Islet of Langerhans (tissue), 1 donor: Measurements from ENCODE around the gene FAM131C.
A peak's percentile ranks its signal among the peaks of the same experiment; 100 is the strongest.
"Not testable (repeated sequence)": the region's sequence is repeated elsewhere in the genome, so short reads cannot be mapped to it uniquely, and the experiment has no call there.

Experiments
- FAIRE-seq: peaks from one replicate; lab custom pipeline; 2011; peaks lifted over from hg19 to GRCh38; lab: Jason Lieb, UNC

FAM131C gene

GRCh38 chr1:16076031-16076864 is 2.8 kb upstream of the FAM131C start:
- FAIRE-seq = no peak

GRCh38 chr1:16075337-16076030 is 2.0 kb upstream of the FAM131C start:
- FAIRE-seq = no peak

- FAIRE-seq = no peak
These were observed 766 bp upstream of the FAM131C start for GRCh38 chr1:16074217-16074616.

- FAIRE-seq = no peak
These were observed 601 bp downstream of the FAM131C start for GRCh38 chr1:16072616-16073484.

GRCh38 chr1:16072095-16072494 is 1.4 kb downstream of the FAM131C start:
- no peak for FAIRE-seq

- FAIRE-seq = no peak
These were observed 1.8 kb downstream of the FAM131C start for GRCh38 chr1:16071614-16072013.

GRCh38 chr1:16070640-16071355 is 2.7 kb downstream of the FAM131C start:
- FAIRE-seq = no peak

GRCh38 chr1:16068356-16069270 is 4.8 kb downstream of the FAM131C start:
- no peak for FAIRE-seq

GRCh38 chr1:16067933-16068332 is 5.5 kb downstream of the FAM131C start:
- no peak for FAIRE-seq

GRCh38 chr1:16067127-16067768 is 6.2 kb downstream of the FAM131C start:
- FAIRE-seq = peak; percentile 93

GRCh38 chr1:16066245-16066644 is 7.2 kb downstream of the FAM131C start:
- FAIRE-seq = no peak

GRCh38 chr1:16065269-16065576 is 8.2 kb downstream of the FAM131C start:
- no peak for FAIRE-seq

- FAIRE-seq = no peak
These were observed 8.7 kb downstream of the FAM131C start for GRCh38 chr1:16064536-16065268.

- no peak for FAIRE-seq
These were observed 9.5 kb downstream of the FAM131C start for GRCh38 chr1:16063921-16064320.

- FAIRE-seq = no peak
These were observed 10.1 kb downstream of the FAM131C start for GRCh38 chr1:16063226-16063829.

GRCh38 chr1:16062687-16063075 is 10.8 kb downstream of the FAM131C start:
- FAIRE-seq = not testable (repeated sequence)

GRCh38 chr1:16061989-16062686 is 11.3 kb downstream of the FAM131C start:
- FAIRE-seq = not testable (repeated sequence)

GRCh38 chr1:16061266-16061665 is 12.2 kb downstream of the FAM131C start:
- FAIRE-seq = no peak
